Activated naive CD8-positive, alpha-beta T cell treated with anti-CD3 and anti-CD28 coated beads for 36 hours (primary cell): ENCODE data around the gene TICRR. TPM values are rescaled to one million over a fixed set of nuclear protein-coding genes. Genes with fewer than 3 reads are reported as not detected.

Source experiments
- DNase-seq: peaks from one replicate; pipeline ENCODE4 v3.0.0; 2021
- H3K27ac Mint-ChIP-seq: one replicate; pipeline ENCODE4 v1.8.0; 2022; ENCODE audit warnings: mild to moderate bottlenecking, moderate library complexity, mixed read lengths
- H3K27me3 Mint-ChIP-seq: one replicate; pipeline ENCODE4 v1.8.0; 2022; ENCODE audit warnings: mild to moderate bottlenecking, mixed read lengths
- H3K36me3 Mint-ChIP-seq: one replicate; pipeline ENCODE4 v1.8.0; 2021; ENCODE audit warnings: mild to moderate bottlenecking, mixed read lengths
- H3K4me1 Mint-ChIP-seq: one replicate; pipeline ENCODE4 v1.8.0; 2021; ENCODE audit warnings: mixed read lengths
- H3K4me3 Mint-ChIP-seq: one replicate; pipeline ENCODE4 v1.8.0; 2022; ENCODE audit warnings: mild to moderate bottlenecking, moderate library complexity, mixed read lengths
- H3K9me3 Mint-ChIP-seq: one replicate; pipeline ENCODE4 v1.8.0; 2022; ENCODE audit warnings: mixed read lengths
- total RNA-seq, 2 experiments: library from RNA; stranded (reverse); gene quantifications; one replicate each; pipeline ENCODE4 v1.2.3, GENCODE V29; 2021

The TICRR gene
- total RNA-seq, 2 experiments from 2014 or later, result 22.5 to 23.1 TPM

- H3K27ac Mint-ChIP-seq, result no peak overlapping the region
- no peak overlapping the region for H3K4me3 Mint-ChIP-seq
- no peaks in the 10 kb centered on the region for H3K9me3 Mint-ChIP-seq
- H3K36me3 Mint-ChIP-seq, result peaks cover 44% of the 10 kb centered on the region
- DNase-seq, result no peak
- H3K27me3 Mint-ChIP-seq, result no peaks in the 10 kb centered on the region
- H3K4me1 Mint-ChIP-seq, result no peaks in the 10 kb centered on the region
Measured at GRCh38 chr15:89599021-89599420, 23.8 kb downstream of the TICRR start.

GRCh38 chr15:89611317-89611716 lies 36.0 kb downstream of the TICRR start:
- peaks cover 87% of the 10 kb centered on the region for H3K36me3 Mint-ChIP-seq
- no peak for DNase-seq
- H3K4me1 Mint-ChIP-seq, result no peaks in the 10 kb centered on the region
- H3K9me3 Mint-ChIP-seq, result peaks cover 24% of the 10 kb centered on the region
- no peaks in the 10 kb centered on the region for H3K27me3 Mint-ChIP-seq
- H3K27ac Mint-ChIP-seq, result no peak overlapping the region
- H3K4me3 Mint-ChIP-seq, result no peak overlapping the region

- no peaks in the 10 kb centered on the region for H3K27me3 Mint-ChIP-seq
Measured at GRCh38 chr15:89613031-89613430, 37.8 kb downstream of the TICRR start.

GRCh38 chr15:89614164-89614563 lies 38.9 kb downstream of the TICRR start:
- Mint-ChIP-seq H3K27ac (no peak overlapping the region), H3K4me1 (no peaks in the 10 kb centered on the region), H3K27me3 (no peaks in the 10 kb centered on the region), H3K9me3 (peaks cover 24% of the 10 kb centered on the region), H3K36me3 (peaks cover 85% of the 10 kb centered on the region), H3K4me3 (no peak overlapping the region)
- DNase-seq, result no peak

More at GRCh38 chr15:89613031-89613430, 37.8 kb downstream of the TICRR start:
- Mint-ChIP-seq H3K4me1 (no peaks in the 10 kb centered on the region), H3K27ac (peak overlapping the region; percentile 1), H3K4me3 (no peak overlapping the region), H3K9me3 (peaks cover 24% of the 10 kb centered on the region), H3K36me3 (peaks cover 86% of the 10 kb centered on the region)
- DNase-seq, result no peak

- Mint-ChIP-seq H3K4me3 (no peak overlapping the region), H3K36me3 (peaks cover 82% of the 10 kb centered on the region), H3K27ac (no peak overlapping the region), H3K4me1 (no peaks in the 10 kb centered on the region), H3K27me3 (no peaks in the 10 kb centered on the region), H3K9me3 (peaks cover 24% of the 10 kb centered on the region)
- DNase-seq, result no peak
Measured at GRCh38 chr15:89615135-89615534, 39.9 kb downstream of the TICRR start.

GRCh38 chr15:89616228-89616627 lies 41.0 kb downstream of the TICRR start:
- Mint-ChIP-seq H3K27me3 (no peaks in the 10 kb centered on the region), H3K27ac (no peak overlapping the region), H3K4me3 (no peak overlapping the region), H3K36me3 (peaks cover 73% of the 10 kb centered on the region), H3K9me3 (peaks cover 21% of the 10 kb centered on the region), H3K4me1 (no peaks in the 10 kb centered on the region)
- no peak for DNase-seq

- H3K4me3 Mint-ChIP-seq, result no peak overlapping the region
- no peaks in the 10 kb centered on the region for H3K9me3 Mint-ChIP-seq
- H3K27ac Mint-ChIP-seq, result no peak overlapping the region
- peaks cover 58% of the 10 kb centered on the region for H3K36me3 Mint-ChIP-seq
- DNase-seq, result no peak
- no peaks in the 10 kb centered on the region for H3K27me3 Mint-ChIP-seq
- H3K4me1 Mint-ChIP-seq, result no peaks in the 10 kb centered on the region
Measured at GRCh38 chr15:89621547-89621946, 46.3 kb downstream of the TICRR start.

- H3K4me1 Mint-ChIP-seq, result no peaks in the 10 kb centered on the region
- no peak overlapping the region for H3K4me3 Mint-ChIP-seq
- H3K27me3 Mint-ChIP-seq, result no peaks in the 10 kb centered on the region
- peaks cover 57% of the 10 kb centered on the region for H3K36me3 Mint-ChIP-seq
- H3K27ac Mint-ChIP-seq, result no peak overlapping the region
- no peak for DNase-seq
- no peaks in the 10 kb centered on the region for H3K9me3 Mint-ChIP-seq
Measured at GRCh38 chr15:89623165-89623564, 47.9 kb downstream of the TICRR start.

- Mint-ChIP-seq H3K27me3 (no peaks in the 10 kb centered on the region), H3K36me3 (peaks cover 57% of the 10 kb centered on the region)
- no peak for DNase-seq
Measured at GRCh38 chr15:89625716-89626115, 50.4 kb downstream of the TICRR start.

GRCh38 chr15:89627256-89627970 lies 52.1 kb downstream of the TICRR start:
- Mint-ChIP-seq H3K9me3 (no peaks in the 10 kb centered on the region), H3K4me3 (no peak overlapping the region), H3K4me1 (peaks cover 5% of the 10 kb centered on the region), H3K36me3 (peaks cover 50% of the 10 kb centered on the region), H3K27ac (no peak overlapping the region), H3K27me3 (no peaks in the 10 kb centered on the region)
- no peak for DNase-seq

More at GRCh38 chr15:89625716-89626115, 50.4 kb downstream of the TICRR start:
- Mint-ChIP-seq H3K4me1 (peaks cover 5% of the 10 kb centered on the region), H3K9me3 (no peaks in the 10 kb centered on the region), H3K27ac (no peak overlapping the region), H3K4me3 (no peak overlapping the region)

GRCh38 chr15:89628301-89628700 lies 53.0 kb downstream of the TICRR start:
- H3K36me3 Mint-ChIP-seq, result peaks cover 50% of the 10 kb centered on the region
- DNase-seq, result no peak
- no peak overlapping the region for H3K27ac Mint-ChIP-seq
- H3K4me3 Mint-ChIP-seq, result no peak overlapping the region
- H3K27me3 Mint-ChIP-seq, result no peaks in the 10 kb centered on the region
- peaks cover 5% of the 10 kb centered on the region for H3K4me1 Mint-ChIP-seq
- H3K9me3 Mint-ChIP-seq, result no peaks in the 10 kb centered on the region

GRCh38 chr15:89628806-89629715 lies 53.8 kb downstream of the TICRR start:
- DNase-seq, result no peak
- Mint-ChIP-seq H3K36me3 (peaks cover 51% of the 10 kb centered on the region), H3K4me1 (peaks cover 5% of the 10 kb centered on the region), H3K27ac (peak overlapping the region; percentile 6), H3K4me3 (no peak overlapping the region), H3K27me3 (no peaks in the 10 kb centered on the region), H3K9me3 (no peaks in the 10 kb centered on the region)

GRCh38 chr15:89629829-89630228 lies 54.6 kb downstream of the TICRR start:
- no peaks in the 10 kb centered on the region for H3K9me3 Mint-ChIP-seq
- no peak for DNase-seq
- H3K36me3 Mint-ChIP-seq, result peaks cover 47% of the 10 kb centered on the region
- H3K4me1 Mint-ChIP-seq, result peaks cover 5% of the 10 kb centered on the region
- no peak overlapping the region for H3K27ac Mint-ChIP-seq
- no peaks in the 10 kb centered on the region for H3K27me3 Mint-ChIP-seq
- no peak overlapping the region for H3K4me3 Mint-ChIP-seq

GRCh38 chr15:89630260-89630659 lies 55.0 kb downstream of the TICRR start:
- Mint-ChIP-seq H3K27me3 (no peaks in the 10 kb centered on the region), H3K27ac (no peak overlapping the region), H3K9me3 (peaks cover under 1% of the 10 kb centered on the region), H3K4me3 (no peak overlapping the region), H3K4me1 (peaks cover 5% of the 10 kb centered on the region), H3K36me3 (peaks cover 46% of the 10 kb centered on the region)
- no peak for DNase-seq
